Kidney capillary endothelial cell (primary cell): ENCODE results near the gene EZR.

Experiments used
- DNase-seq: peaks from one replicate; pipeline ENCODE4 v3.0.0-alpha.2; 2018; ENCODE audit warnings: low spot score

Gene EZR

GRCh38 chr6:158775832-158776231 is 43.3 kb downstream of the EZR start:
- no peak for DNase-seq

GRCh38 chr6:158774717-158775449 is 44.3 kb downstream of the EZR start:
- no peak for DNase-seq

GRCh38 chr6:158773581-158774449 is 45.4 kb downstream of the EZR start:
- DNase-seq, result no peak

GRCh38 chr6:158772851-158773371 is 46.3 kb downstream of the EZR start:
- DNase-seq, result no peak

DNA sequence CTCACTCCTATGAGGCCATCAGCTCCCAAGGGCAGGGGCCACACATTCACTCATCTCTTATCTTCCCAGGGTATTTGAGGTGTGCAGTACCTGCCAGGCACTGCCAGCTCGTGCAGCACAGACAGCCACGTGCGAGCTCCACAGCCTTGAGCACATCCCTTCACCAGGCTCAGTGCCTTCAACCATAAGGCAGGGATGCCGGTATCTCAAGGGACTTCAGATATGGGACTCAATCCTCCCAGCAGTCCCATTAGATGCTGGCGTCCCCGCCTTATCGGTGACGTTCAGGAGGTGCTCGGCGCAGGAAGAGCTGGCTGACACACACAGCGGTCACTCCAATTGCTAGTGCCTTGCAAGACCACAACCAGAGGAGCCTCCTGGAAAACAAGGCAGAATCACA is 47.0 kb downstream of the EZR start:
- DNase-seq, result no peak

DNA sequence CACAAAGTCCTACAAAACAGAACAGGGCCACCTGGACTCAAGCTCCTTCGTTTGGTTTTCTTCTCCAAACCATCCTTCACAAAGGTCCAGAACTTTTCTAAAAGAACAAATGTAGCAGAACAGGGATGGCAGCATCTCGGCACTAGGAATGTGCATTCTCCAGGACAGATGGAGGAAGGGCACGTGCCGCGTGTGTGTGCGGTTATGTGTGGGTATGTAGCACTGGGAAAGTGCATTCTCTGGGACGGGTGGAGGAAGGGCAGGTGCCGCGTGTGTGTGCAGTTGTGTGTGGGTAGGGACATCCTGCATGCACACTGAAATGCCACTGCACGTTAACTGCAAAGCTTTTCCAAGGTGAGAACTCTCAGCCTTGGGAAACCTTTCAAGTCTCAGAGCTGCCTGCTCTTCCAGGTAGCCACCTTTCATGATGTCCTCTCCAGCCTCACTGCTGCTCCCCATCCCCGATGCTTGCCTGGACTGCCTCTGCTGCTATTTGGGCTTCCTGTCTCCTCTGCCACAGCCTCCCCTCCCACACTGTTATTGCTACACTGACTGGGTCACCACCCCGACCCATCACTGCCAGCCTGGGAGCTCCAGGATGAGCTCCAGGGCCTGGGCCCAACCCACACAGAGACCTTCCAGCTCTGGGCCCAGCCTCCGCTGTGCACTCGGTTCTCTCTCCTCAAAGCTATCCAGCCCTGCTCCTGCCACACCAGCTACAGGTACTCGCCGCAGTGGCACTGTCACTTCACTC is 47.6 kb downstream of the EZR start:
- DNase-seq, result no peak

GRCh38 chr6:158770533-158771330 is 48.4 kb downstream of the EZR start:
- no peak for DNase-seq

- no peak for DNase-seq
Observed at GRCh38 chr6:158769771-158770432, 49.3 kb downstream of the EZR start.

DNA sequence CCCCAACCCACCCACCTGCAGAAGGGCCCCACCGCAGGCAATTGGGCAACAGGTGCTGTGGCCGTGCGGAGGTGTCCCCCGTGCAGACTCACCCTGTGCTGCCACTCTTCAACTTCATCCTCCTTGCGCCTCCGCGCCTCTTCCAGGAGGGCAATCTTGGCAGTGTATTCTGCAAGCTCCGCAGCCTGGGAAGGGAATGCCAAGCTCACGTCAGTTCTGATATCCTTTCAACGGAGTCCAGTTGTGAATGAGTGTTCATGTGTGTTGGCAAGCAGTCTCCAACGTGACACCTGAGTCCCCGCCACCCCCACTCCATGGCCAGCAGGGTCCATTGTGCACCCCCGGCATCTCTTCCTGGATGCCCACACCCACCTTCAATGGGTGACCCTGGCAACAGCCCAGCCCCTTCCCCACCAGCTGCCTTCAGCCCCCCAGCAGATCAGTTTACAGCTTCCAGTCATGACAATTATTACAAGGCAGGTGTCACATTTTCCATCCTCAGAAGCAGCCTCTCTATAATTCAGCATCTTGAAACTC is 49.9 kb downstream of the EZR start:
- no peak for DNase-seq

GRCh38 chr6:158768436-158768835 is 50.7 kb downstream of the EZR start:
- no peak for DNase-seq

DNA sequence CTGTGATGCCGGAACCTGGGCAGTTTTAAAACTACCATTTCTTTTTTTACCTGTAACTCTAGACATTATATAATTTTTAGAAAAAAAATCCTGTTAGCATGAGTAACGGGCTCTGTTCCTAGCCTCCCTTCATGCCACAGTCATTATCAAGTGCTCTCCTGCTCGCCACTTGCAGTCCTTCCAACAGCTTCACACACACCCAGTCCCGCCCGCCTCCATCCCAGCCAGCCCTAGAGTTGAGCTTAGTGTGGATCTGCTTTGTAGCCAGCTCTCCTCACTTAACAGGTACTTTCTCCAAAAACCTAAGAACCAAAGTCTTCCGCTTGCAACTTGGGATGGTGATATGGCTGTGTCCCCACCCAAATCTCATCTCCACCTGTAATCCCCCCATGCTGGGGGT is 51.5 kb downstream of the EZR start:
- no peak for DNase-seq

GRCh38 chr6:158766621-158767455 is 52.3 kb downstream of the EZR start:
- DNase-seq, result no peak

DNA sequence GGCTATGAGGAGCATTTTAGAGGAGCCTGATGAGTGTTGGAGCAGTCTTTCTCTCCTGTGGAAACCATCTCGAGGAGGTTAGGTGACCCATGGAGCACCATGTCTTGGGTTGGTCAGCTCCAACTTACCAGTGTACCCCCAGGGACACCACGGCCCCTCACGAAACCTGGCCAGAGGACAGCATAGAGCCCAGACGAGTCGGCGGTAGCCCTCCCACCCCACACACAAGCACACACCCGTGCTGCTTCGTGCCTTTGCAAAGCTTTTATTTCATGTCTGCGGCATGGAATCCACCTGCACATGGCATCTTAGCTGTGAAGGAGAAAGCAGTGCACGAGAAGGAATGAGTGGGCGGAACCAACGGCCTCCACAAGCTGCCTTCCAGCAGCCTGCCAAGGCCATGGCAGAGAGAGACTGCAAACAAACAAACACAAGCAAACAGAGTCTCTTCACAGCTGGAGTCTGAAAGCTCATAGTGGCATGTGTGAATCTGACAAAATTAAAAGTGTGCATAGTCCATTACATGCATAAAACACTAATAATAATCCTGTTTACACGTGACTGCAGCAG is 53.6 kb downstream of the EZR start:
- DNase-seq, result no peak

- DNase-seq, result no peak
Observed at GRCh38 chr6:158764926-158765325, 54.2 kb downstream of the EZR start.

GRCh38 chr6:158764183-158764849 is 54.9 kb downstream of the EZR start:
- no peak for DNase-seq

DNA sequence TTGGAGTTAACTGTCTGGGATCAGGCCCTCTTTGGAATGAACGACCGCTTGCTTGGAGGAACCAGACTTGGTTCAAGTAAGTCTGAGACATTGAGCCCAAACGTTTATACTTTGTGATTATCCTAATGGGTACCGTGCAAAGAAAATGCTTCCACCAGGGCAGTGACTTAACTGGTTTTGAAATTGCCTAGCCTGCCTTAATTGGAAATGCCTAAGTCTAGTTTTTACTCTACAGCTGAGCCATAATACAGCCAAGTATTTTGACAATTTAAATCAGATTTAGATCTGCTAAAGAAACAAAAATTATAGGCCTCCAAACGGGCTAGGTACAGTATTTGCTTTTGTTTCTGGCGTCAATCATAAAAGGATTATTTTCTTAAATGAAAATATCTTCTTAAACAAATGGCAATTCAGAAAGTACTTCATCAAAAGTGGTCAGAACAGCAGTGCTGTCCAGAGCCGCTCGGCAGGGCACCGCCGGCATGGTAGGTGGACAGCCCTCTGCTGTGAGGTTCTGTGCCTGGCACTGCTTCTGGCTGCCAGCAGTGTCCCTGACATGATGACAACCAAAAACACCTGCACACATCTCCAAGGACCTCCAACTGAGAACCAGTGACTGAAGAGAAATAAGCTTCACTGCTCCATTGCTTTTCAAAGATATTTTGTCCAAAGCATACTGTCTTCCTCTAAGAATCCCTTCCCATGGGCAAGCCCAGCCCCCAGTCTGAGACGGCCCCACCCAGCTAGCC is 55.6 kb downstream of the EZR start:
- DNase-seq, result no peak

DNA sequence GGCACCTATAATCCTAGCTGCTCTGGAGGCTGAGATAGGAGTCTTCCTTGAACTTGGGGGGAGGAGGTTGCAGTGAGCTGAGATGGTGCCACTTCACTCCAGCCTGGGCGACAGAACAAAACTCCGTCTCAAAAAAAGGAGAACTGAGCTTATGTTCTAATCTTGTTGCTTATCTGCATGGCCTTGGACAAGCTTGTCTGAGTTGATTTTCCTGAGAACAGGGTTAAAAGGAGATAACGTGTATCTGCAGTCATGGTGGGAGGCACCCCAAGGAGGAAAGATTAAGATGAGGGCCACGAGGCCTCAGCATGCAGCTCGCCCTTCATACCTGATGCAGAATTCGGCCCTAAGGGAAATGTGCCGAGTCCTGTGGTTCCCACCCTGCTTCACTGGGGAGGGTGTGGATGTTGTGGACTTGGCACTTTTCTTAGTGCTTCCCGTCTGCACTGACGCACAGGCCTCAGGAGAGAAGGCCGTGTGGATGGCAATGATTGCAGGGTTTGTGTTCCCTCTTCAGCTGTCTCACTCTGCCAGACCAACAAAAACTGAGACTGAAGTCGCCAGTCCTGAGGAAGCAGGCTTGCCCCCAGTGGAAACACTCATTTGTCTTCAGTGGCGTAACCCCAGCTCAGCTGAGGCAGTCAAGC is 56.3 kb downstream of the EZR start:
- no peak for DNase-seq

GRCh38 chr6:158761746-158762145 is 57.4 kb downstream of the EZR start:
- no peak for DNase-seq
